ENCODE results near the gene SOST.

DNA sequence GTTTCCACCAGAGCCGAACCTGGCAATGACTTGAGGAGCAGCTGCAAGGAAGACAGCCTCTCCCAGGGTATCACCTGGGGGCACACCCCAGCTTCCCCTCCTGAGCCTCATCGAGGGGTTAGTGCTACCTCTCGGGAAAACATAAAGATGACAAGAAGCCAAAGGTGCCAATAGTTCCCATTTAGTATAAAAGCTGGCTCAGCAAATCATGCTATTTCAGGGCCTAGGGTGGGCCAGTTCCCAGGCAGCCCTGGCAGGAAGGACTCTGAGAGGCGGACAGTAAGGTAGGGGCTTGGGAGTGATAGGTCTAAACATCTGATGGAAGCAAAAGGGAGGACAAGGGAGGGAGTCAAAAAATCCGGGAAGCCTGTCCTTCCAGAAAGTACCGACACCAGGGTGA is 46.2 kb downstream of the SOST start:
- no peak for TF ChIP-seq CTCF (IDR thresholded peaks at IDR 0.05)
- no peak for TF ChIP-seq EZH2 (IDR thresholded peaks at IDR 0.05; ENCODE audit: borderline replicate concordance, insufficient read depth, low read depth, low read length, poor library complexity, severe bottlenecking)

Measured in B cell (primary cell).